SU-DHL-6 (cell line): ENCODE data around the gene SHC2.

Experiments
- H2AFZ ChIP-seq: fragments of 200-600 bp; sonication (generic); 2 replicates; pipeline ENCODE4 v1.6.1; 2014; ENCODE audit warnings: low read depth, mild to moderate bottlenecking, moderate library complexity, mixed read lengths, antibody characterized with exemption, low read length; ENCODE audit not compliant: severe bottlenecking
- H3F3A ChIP-seq: fragments of 200-600 bp; shearing (Covaris generic); 2 replicates; pipeline ENCODE4 v1.6.0; 2016; ENCODE audit warnings: antibody characterized with exemption, mild to moderate bottlenecking; ENCODE audit not compliant: insufficient read depth
- H3K27ac ChIP-seq: fragments of 200-600 bp; sonication (generic); 2 replicates; pipeline ENCODE4 v1.5.1; 2016; ENCODE audit warnings: low read depth, mild to moderate bottlenecking, low read length, moderate library complexity, mixed read lengths
- H3K27me3 ChIP-seq: fragments of 200-600 bp; sonication (generic), shearing (Covaris generic); 2 replicates; pipeline ENCODE4 v1.6.0; 2014; ENCODE audit warnings: mild to moderate bottlenecking, low read length
- H3K36me3 ChIP-seq: fragments of 200-600 bp; sonication (generic); 2 replicates; pipeline ENCODE4 v1.6.1; 2014; ENCODE audit warnings: mild to moderate bottlenecking, low read length, mixed read lengths
- H3K4me2 ChIP-seq: fragments of 300-600, 200-600 bp; shearing (Covaris generic), sonication (generic); 2 replicates; pipeline ENCODE4 v1.6.0; 2014; ENCODE audit warnings: low read length, low read depth, mild to moderate bottlenecking; ENCODE audit not compliant: poor library complexity, severe bottlenecking
- H3K4me3 ChIP-seq: fragments of 200-600 bp; sonication (generic); 2 replicates; pipeline ENCODE4 v1.5.1; 2014; ENCODE audit warnings: antibody characterized with exemption, low read length, mild to moderate bottlenecking, mixed read lengths; ENCODE audit not compliant: insufficient read depth, poor library complexity, severe bottlenecking
- H3K79me2 ChIP-seq: fragments of 200-600 bp; sonication (generic); 2 replicates; pipeline ENCODE4 v1.6.1; 2014; ENCODE audit warnings: mild to moderate bottlenecking, low read length, moderate library complexity; ENCODE audit not compliant: insufficient read depth
- H3K9ac ChIP-seq: fragments of 200-600 bp; sonication (generic); 2 replicates; pipeline ENCODE4 v1.7.0; 2014; ENCODE audit warnings: mild to moderate bottlenecking, low read length
- H3K9me2 ChIP-seq: fragments of 200-600 bp; sonication (generic); replicated peaks from 2 replicates; pipeline ENCODE4 v1.6.1; 2014; ENCODE audit warnings: low read length; ENCODE audit not compliant: insufficient read depth
- H3K9me3 ChIP-seq: fragments of 200-600 bp; sonication (generic); 2 replicates; pipeline ENCODE4 v1.6.1; 2014; ENCODE audit warnings: low read length, mixed read lengths; ENCODE audit not compliant: insufficient read depth
- H4K20me1 ChIP-seq: fragments of 200-600 bp; sonication (generic); 2 replicates; pipeline ENCODE4 v1.6.1; 2014; ENCODE audit warnings: low read depth, mild to moderate bottlenecking, antibody characterized with exemption, low read length, moderate library complexity, mixed read lengths
- EZH2phosphoT487 ChIP-seq: fragments of 200-600 bp; sonication (generic), shearing (Covaris generic); conservative IDR thresholded peaks from 2 replicates; pipeline ENCODE4 v1.6.1; 2018; ENCODE audit warnings: mild to moderate bottlenecking, antibody characterized with exemption, low read length, moderate library complexity, mixed read lengths
- TF ChIP-seq, protein P1 (sequence below): fragments of 200-600 bp; sonication (generic); IDR thresholded peaks from one replicate; pipeline ENCODE4 v1.5.1; 2017; ENCODE audit warnings: antibody characterized with exemption, mild to moderate bottlenecking, low read length, moderate library complexity; ENCODE audit not compliant: insufficient read depth, poor library complexity, severe bottlenecking

Gene SHC2

DNA sequence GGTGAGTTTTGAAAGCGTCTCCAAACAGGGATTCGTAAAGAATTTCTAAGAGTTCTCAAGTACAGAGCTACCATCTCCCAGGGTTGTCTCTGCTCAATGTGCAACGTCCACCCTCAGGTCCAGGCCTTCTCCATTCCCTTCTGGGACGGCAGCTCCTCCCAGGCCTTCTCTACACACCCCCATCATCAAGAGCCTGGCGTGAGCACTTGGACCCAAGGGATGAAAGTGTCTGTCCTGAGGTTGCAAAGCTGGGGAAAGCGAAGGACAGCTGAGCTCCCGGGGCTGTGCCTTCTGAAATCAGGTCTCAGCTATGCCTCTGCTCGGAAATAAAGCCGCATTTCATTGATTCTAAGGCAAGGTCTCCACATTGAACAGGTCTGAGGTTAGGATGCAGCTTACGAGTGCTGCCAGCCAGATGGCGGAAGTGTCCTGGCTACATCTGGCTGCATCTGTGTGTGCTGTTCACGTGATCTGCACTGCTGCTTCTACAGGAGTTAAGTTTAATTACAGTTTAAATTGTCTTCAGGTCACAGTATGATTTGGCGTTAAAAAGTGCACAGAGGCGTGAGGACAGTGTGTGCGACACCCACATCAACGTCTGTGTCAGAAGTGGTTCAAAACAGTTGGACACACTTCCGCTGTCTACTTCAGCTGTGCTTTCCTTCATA lies 89.2 kb downstream of the SHC2 start:
- no peak overlapping the region for H3K27ac ChIP-seq
- no peaks in the 10 kb centered on the region for H3K27me3 ChIP-seq
- TF ChIP-seq EZH2phosphoT487 = no peak
- TF ChIP-seq, protein P1, sequence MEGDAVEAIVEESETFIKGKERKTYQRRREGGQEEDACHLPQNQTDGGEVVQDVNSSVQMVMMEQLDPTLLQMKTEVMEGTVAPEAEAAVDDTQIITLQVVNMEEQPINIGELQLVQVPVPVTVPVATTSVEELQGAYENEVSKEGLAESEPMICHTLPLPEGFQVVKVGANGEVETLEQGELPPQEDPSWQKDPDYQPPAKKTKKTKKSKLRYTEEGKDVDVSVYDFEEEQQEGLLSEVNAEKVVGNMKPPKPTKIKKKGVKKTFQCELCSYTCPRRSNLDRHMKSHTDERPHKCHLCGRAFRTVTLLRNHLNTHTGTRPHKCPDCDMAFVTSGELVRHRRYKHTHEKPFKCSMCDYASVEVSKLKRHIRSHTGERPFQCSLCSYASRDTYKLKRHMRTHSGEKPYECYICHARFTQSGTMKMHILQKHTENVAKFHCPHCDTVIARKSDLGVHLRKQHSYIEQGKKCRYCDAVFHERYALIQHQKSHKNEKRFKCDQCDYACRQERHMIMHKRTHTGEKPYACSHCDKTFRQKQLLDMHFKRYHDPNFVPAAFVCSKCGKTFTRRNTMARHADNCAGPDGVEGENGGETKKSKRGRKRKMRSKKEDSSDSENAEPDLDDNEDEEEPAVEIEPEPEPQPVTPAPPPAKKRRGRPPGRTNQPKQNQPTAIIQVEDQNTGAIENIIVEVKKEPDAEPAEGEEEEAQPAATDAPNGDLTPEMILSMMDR = no peak
- no peaks in the 10 kb centered on the region for H3F3A ChIP-seq
- H4K20me1 ChIP-seq = no peaks in the 10 kb centered on the region
- H3K9me3 ChIP-seq = no peaks in the 10 kb centered on the region
- H3K9ac ChIP-seq = no peak overlapping the region
- H2AFZ ChIP-seq = no peak overlapping the region
- H3K9me2 ChIP-seq = no peaks in the 10 kb centered on the region
- H3K79me2 ChIP-seq = no peaks in the 10 kb centered on the region
- H3K4me2 ChIP-seq = no peak overlapping the region
- no peak overlapping the region for H3K4me3 ChIP-seq
- H3K36me3 ChIP-seq = no peaks in the 10 kb centered on the region

DNA sequence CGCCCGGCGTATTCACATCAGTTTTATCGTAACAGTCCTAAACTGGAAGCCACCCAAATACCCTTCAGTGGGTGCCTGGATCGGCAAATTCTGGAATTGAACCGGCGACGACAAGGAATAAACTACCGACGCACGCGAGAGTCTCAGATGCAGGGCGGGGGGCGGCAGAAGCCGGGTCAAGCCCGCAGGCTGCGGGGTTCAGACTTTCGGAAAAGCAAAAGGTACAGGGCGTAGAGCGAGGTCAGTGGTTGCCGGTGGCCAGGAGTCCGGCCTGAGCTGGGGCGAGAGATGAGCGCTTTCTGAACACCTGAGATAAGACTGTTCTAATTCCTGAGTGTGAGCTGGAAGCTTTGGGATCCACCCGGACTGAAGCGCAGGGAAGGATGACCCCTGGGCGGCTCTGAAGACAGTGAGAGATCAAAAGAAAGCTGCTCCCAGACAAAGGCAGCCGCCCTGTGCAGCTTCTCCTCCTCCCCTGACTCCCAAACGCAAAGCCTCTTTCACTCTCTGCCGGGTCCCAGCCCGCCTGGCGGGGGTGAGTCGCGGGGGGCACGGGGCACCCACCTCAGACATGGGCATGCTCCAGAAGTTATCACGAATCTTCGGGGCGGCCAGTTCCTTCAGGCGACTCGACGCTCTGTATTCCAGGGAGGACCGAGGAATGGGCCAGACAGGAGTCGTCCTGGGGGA lies 90.0 kb downstream of the SHC2 start:
- H3K4me2 ChIP-seq = no peak overlapping the region
- no peaks in the 10 kb centered on the region for H3K9me2 ChIP-seq
- no peaks in the 10 kb centered on the region for H3F3A ChIP-seq
- no peaks in the 10 kb centered on the region for H4K20me1 ChIP-seq
- H3K27ac ChIP-seq = no peak overlapping the region
- H3K9me3 ChIP-seq = no peaks in the 10 kb centered on the region
- H3K9ac ChIP-seq = no peak overlapping the region
- H3K4me3 ChIP-seq = no peak overlapping the region
- H3K27me3 ChIP-seq = no peaks in the 10 kb centered on the region
- H2AFZ ChIP-seq = no peak overlapping the region
- H3K36me3 ChIP-seq = no peaks in the 10 kb centered on the region
- no peaks in the 10 kb centered on the region for H3K79me2 ChIP-seq
- TF ChIP-seq, protein P1 = no peak
- TF ChIP-seq EZH2phosphoT487 = no peak

DNA sequence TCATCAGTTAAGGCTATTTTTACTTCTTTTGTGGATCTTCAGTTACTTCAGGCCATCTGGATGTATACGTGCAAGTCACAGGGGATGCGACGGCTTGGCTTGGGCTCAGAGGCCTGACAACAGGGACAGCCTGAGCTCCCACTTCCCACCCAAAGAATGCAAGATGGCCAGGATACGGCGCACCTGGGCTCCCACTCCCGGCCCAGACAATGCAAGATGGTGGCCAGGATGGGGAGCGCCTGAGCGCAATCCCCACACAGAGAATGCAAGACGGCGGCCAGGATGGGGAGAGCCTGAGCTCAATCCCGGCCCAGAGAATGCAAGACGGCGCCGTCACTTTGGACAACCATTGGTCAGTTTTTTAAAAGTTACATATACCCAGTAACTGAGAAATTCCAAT lies 91.0 kb downstream of the SHC2 start:
- H3K4me2 ChIP-seq = no peak overlapping the region
- H3K9ac ChIP-seq = no peak overlapping the region
- no peaks in the 10 kb centered on the region for H3K9me2 ChIP-seq
- H3F3A ChIP-seq = no peaks in the 10 kb centered on the region
- no peak overlapping the region for H3K4me3 ChIP-seq
- H3K36me3 ChIP-seq = no peaks in the 10 kb centered on the region
- no peak overlapping the region for H3K27ac ChIP-seq
- H4K20me1 ChIP-seq = no peaks in the 10 kb centered on the region
- H3K9me3 ChIP-seq = no peaks in the 10 kb centered on the region
- TF ChIP-seq, protein P1 = no peak
- no peak for TF ChIP-seq EZH2phosphoT487
- H2AFZ ChIP-seq = no peak overlapping the region
- no peaks in the 10 kb centered on the region for H3K27me3 ChIP-seq
- no peaks in the 10 kb centered on the region for H3K79me2 ChIP-seq
